Measurements from ENCODE around the gene DYDC1. TPM values are rescaled to one million over a fixed set of nuclear protein-coding genes. Genes with fewer than 3 reads are reported as not detected.

The DYDC1 gene
- total and polyA plus RNA-seq, 2 of the 13 experiments (the other 11 are each of a cell fraction or from before 2014, with no cell fraction given): not detected

DNA sequence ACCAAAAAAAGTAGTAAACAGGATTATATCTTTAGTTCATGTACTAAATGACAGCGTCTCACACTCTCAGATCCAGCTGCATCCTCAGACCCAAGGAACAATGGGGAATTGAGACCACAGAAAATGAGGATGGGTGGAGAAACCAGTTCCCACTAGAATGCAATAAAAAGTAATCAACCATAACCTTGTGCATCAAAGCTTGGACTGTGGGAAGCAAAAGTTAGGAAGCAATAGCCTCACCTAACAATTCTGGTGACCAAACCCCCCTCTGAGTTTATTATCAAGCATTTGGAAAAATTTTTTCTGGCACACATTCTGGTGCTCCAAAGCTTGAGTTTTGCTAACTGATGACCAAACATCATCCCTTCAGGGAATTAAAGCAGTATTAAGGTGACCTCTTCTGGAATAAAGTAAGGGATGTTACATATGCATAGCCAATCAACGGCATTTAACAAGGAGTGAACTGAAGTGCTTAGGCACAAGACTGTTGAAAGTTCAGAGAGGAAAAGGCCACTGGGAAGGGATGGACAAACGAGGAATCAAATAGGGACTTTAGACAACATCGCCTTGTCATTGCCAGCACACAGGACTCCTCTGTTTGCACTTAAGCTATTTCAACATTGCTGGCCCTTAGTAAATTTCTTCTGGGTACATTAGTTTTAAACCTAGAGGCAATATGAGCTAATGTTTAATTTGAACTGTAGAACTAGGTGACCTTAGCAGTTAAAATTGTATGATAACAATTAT lies 65.9 kb downstream of the DYDC1 start (continued):
- TF ChIP-seq ZNF292 (CRISPR knock-in tag; IDR thresholded peaks at IDR 0.05; ENCODE audit: borderline replicate concordance, low read depth) (peak; percentile 22; the same call in 1 of the 2 replicates), RXRB (CRISPR knock-in tag; IDR thresholded peaks at IDR 0.05; ENCODE audit: borderline replicate concordance) (peak; percentile 61; the same call in 1 of the 2 replicates), GATAD1 (CRISPR knock-in tag; IDR thresholded peaks at IDR 0.05) (peak; percentile 30; the same call in 1 of the 2 replicates), KAT8 (CRISPR knock-in tag; IDR thresholded peaks at IDR 0.05) (peak; percentile 49; the same call in 1 of the 2 replicates), ZNF12 (CRISPR knock-in tag; IDR thresholded peaks at IDR 0.05) (peak; percentile 87), AKAP8 (CRISPR knock-in tag; IDR thresholded peaks at IDR 0.05) (no peak), ZNF775 (CRISPR knock-in tag; IDR thresholded peaks at IDR 0.05; ENCODE audit: borderline replicate concordance) (no peak), THAP11 (CRISPR knock-in tag; IDR thresholded peaks at IDR 0.05) (peak; percentile 61), MBD4 (IDR thresholded peaks at IDR 0.05; ENCODE audit: borderline replicate concordance, low read length) (no peak)
- TF ChIP-seq, protein P1, sequence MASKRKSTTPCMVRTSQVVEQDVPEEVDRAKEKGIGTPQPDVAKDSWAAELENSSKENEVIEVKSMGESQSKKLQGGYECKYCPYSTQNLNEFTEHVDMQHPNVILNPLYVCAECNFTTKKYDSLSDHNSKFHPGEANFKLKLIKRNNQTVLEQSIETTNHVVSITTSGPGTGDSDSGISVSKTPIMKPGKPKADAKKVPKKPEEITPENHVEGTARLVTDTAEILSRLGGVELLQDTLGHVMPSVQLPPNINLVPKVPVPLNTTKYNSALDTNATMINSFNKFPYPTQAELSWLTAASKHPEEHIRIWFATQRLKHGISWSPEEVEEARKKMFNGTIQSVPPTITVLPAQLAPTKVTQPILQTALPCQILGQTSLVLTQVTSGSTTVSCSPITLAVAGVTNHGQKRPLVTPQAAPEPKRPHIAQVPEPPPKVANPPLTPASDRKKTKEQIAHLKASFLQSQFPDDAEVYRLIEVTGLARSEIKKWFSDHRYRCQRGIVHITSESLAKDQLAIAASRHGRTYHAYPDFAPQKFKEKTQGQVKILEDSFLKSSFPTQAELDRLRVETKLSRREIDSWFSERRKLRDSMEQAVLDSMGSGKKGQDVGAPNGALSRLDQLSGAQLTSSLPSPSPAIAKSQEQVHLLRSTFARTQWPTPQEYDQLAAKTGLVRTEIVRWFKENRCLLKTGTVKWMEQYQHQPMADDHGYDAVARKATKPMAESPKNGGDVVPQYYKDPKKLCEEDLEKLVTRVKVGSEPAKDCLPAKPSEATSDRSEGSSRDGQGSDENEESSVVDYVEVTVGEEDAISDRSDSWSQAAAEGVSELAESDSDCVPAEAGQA (IDR thresholded peaks at IDR 0.05; ENCODE audit: low read depth): no peak
- TF ChIP-seq, protein P1 (CRISPR knock-in tag; IDR thresholded peaks at IDR 0.05; ENCODE audit: borderline replicate concordance): no peak
- TF ChIP-seq, protein P2, sequence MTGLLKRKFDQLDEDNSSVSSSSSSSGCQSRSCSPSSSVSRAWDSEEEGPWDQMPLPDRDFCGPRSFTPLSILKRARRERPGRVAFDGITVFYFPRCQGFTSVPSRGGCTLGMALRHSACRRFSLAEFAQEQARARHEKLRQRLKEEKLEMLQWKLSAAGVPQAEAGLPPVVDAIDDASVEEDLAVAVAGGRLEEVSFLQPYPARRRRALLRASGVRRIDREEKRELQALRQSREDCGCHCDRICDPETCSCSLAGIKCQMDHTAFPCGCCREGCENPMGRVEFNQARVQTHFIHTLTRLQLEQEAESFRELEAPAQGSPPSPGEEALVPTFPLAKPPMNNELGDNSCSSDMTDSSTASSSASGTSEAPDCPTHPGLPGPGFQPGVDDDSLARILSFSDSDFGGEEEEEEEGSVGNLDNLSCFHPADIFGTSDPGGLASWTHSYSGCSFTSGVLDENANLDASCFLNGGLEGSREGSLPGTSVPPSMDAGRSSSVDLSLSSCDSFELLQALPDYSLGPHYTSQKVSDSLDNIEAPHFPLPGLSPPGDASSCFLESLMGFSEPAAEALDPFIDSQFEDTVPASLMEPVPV (CRISPR knock-in tag; IDR thresholded peaks at IDR 0.05): no peak
- TF ChIP-seq, protein P3, sequence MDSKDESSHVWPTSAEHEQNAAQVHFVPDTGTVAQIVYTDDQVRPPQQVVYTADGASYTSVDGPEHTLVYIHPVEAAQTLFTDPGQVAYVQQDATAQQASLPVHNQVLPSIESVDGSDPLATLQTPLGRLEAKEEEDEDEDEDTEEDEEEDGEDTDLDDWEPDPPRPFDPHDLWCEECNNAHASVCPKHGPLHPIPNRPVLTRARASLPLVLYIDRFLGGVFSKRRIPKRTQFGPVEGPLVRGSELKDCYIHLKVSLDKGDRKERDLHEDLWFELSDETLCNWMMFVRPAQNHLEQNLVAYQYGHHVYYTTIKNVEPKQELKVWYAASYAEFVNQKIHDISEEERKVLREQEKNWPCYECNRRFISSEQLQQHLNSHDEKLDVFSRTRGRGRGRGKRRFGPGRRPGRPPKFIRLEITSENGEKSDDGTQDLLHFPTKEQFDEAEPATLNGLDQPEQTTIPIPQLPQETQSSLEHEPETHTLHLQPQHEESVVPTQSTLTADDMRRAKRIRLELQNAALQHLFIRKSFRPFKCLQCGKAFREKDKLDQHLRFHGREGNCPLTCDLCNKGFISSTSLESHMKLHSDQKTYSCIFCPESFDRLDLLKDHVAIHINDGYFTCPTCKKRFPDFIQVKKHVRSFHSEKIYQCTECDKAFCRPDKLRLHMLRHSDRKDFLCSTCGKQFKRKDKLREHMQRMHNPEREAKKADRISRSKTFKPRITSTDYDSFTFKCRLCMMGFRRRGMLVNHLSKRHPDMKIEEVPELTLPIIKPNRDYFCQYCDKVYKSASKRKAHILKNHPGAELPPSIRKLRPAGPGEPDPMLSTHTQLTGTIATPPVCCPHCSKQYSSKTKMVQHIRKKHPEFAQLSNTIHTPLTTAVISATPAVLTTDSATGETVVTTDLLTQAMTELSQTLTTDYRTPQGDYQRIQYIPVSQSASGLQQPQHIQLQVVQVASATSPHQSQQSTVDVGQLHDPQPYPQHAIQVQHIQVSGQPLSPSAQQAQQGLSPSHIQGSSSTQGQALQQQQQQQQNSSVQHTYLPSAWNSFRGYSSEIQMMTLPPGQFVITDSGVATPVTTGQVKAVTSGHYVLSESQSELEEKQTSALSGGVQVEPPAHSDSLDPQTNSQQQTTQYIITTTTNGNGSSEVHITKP (CRISPR knock-in tag; IDR thresholded peaks at IDR 0.05; ENCODE audit: low read depth): peak; percentile 95
- TF ChIP-seq, protein P4, sequence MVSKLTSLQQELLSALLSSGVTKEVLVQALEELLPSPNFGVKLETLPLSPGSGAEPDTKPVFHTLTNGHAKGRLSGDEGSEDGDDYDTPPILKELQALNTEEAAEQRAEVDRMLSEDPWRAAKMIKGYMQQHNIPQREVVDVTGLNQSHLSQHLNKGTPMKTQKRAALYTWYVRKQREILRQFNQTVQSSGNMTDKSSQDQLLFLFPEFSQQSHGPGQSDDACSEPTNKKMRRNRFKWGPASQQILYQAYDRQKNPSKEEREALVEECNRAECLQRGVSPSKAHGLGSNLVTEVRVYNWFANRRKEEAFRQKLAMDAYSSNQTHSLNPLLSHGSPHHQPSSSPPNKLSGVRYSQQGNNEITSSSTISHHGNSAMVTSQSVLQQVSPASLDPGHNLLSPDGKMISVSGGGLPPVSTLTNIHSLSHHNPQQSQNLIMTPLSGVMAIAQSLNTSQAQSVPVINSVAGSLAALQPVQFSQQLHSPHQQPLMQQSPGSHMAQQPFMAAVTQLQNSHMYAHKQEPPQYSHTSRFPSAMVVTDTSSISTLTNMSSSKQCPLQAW (CRISPR knock-in tag; IDR thresholded peaks at IDR 0.05): 0 out of 2 replicates have a peak, but pooled peaks have one; percentile 37

Data from HepG2 (cell line).